SW 1271 (cell line): ENCODE measurements around the gene NTN1.
A peak's percentile ranks its signal among the peaks of the same experiment; 100 is the strongest.

Source experiments
- DNase-seq, 2 experiments: peaks; one replicate each; lab custom pipeline; 2025; lab: John Stamatoyannopoulos, UW

Gene NTN1

DNA sequence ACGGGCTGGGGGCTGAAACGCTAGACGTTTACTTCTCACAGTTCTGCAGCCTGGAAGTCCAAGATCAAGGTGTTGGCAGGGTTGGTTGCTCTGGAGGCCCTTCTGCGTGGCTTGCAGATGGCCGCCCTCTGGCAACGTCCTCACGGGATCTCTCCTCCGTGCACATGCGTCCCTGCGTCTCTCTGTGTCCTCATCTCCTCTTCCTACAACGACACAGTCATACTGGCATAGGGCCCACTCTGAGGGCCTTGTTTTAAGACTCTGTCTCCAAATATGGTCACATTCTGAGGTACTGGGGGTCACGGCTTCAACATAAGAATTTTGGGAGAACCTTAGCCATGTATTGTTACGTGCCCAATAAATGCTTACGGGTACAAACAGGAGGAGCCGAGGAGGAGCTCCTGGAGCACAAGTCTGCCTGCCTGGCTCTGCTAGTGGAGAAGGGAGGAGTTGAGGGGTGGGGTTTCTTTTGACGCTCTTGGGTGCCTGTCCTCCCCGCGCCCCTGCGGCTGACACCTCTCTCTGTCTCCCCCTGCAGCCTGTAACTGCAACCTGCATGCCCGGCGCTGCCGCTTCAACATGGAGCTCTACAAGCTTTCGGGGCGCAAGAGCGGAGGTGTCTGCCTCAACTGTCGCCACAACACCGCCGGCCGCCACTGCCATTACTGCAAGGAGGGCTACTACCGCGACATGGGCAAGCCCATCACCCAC lies 141.1 kb downstream of the NTN1 start:
- no peak for DNase-seq

DNA sequence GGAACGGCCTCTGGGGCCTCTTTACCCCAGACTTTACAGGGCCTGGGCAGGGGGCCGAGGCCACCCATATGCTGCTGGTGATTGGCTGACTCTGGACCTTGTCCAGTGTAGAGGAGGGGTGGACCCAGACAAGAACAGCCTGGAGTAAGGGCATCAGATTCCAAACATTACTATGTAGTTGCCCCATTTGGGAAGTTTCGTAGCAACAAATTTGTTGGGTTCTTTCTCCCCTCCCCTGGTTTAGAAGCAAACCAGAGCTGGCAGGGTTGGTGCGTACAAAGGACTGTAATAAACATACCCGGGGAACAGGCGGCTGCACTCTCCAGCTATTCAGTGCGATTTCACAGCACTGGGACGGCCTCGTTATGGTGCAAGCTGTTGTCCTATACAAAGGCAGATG lies 145.5 kb downstream of the NTN1 start:
- no peak for DNase-seq

DNA sequence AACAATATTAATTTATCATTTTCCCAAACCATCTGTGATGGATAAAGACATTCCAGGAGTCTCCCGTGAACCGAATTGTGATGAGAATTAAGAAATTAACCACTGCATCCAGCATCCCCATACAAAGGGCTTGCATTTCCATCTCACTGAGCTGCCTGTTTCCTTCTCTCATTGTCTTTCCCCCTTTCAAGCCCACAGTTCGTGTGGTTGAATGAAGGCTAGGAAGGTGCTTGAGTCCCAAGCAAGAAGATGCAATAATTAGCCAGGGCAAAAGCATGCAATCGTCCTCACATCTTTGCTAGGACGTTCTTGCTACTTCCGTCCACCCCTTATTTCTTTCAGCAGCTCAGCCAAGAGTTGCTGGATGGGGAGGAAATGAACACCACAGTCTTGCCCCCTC lies 146.1 kb downstream of the NTN1 start:
- no peak for DNase-seq

DNA sequence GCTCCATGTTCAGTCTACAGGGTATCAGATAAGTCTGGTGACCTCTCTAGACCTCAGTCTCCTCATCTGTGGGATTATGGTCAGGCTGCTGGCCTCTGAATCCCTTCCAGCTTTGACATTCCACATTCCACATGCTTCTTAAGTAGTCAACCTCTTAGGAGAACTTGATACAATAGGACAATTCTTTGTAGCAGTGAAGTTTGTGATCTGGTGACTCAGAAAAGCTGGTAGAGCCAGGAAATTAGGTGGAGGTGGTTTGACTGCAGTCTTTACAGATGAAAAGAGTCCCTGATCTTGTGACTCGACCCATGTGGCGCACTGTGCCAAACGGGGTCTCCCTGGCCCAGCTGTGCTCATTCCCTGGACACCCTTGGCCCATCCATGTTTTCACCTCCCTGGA lies 147.8 kb downstream of the NTN1 start:
- peak in 1 of 2 experiments; percentile 4 for DNase-seq

DNA sequence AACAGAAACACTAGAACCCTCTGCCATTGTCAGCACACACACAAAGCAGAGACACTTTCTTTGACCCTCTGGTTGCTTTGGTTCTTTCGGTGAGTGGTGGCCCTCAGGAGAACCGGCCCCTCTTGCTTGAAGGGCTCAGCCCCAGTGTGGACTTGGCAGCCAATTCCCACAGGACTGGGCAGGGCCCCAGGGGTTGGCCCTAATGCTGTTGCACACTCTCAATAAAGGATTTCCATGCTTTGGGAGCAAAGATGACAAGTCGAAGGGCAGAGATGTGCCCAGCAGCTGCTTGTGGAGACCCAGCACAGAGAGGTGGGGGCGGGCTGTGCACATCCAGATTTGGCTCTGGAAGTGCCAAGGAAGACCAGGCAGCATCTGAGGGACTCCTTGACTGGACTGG lies 149.0 kb downstream of the NTN1 start:
- DNase-seq: no peak

DNA sequence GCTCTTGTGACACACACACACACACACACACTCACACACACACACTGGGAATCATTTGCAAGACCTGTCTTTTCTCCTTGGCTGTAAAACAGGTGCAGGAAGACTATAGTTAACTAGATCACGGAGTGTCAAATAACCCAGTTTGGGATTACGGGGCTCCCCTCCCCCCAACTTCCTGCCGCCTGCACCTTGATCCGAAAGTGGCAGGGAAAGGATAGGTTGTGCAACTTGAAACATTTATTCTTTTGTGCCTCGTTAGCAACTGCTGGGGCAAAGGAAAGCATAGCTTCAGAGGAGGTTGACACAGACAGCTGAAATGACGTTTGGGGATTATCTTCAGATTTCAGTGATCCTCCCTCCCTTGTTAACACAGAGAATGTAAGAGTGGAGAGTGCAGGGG lies 149.5 kb downstream of the NTN1 start:
- DNase-seq: no peak

DNA sequence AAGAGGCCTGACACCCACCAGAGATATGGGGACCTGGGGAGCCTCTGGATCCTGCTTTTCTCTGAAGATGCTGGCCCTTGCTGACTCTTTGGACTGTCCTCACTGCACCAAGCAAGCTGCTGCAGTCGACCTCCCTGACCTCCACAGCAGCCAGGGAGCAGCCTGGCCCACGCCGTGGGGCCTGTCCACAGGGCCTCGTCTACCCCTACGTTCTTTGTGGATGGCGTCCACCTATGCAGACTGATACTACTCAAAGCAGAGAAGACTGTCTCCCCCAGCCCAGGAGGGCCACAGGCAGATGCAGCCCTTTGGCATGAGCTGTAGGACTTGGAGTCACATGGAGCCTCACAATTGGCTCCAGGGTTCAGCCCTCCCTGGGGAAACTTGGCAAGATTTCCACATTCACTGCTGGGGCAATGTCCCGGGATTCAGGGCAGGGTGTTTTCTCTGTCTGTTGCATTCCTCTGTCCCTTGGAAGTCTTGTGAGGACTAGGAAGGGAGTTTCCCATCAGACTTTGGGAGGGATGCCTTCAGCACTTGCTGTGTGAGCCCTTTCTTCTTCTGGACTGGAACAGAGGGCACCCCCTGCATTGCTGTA lies 152.2 kb downstream of the NTN1 start:
- no peak for DNase-seq

DNA sequence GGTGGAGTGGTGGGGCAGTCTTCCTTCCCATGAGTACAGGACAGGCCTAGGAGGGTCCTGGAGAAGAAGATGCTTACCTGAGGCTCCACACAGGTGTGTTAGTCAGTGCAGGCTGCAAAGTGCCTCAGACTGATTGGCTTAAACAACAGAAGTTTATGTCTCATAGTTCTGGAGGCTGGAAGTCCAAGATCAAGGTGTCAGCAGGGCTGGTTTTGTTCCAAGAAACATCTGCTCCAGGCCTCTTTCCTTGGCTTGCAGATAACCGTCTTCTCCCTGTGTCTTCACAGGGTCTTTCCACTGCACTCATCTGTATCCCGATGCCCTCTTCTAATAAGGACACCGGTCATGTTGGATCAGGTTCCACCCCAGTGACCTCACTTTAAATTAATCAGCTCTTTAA lies 153.0 kb downstream of the NTN1 start:
- DNase-seq: no peak

DNA sequence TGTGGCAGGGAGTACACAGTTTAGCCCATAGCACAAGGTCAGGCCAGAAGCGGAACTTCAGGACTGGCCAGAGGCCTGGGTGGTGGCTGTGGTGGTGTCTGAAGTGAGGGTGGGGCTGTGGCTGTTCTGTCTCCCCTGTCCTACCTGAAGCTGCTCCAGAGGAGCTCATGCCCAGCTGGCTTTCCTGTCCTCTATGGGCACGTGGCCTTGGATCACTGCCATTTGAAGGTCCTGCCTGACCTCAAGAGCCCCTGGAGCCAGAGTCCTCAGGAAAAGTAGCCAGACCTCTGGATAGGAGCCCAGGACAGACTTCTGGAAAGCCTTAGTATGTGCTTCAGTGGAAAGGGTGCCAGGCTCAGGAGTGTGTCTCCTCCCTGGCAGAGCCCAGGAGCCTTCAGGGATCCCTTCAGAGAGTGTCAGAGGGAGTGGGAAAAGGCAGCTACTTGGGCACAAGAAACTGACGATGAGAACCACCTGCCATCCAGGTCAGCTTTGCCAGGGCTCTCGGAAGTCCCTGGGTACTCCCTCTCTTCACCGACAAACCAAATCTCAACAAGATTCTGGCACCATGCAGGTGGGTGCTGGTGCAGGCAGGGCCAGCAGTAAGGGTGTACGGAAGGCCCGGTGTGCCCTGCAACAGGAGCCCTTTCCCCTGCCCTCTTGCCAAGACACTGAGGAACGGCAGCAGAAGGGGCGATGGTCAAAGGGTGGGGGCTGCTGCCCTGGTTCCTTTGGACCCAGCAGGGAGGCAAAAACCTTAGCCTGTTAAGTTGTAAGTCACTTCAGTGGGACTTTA lies 153.7 kb downstream of the NTN1 start:
- no peak for DNase-seq

DNA sequence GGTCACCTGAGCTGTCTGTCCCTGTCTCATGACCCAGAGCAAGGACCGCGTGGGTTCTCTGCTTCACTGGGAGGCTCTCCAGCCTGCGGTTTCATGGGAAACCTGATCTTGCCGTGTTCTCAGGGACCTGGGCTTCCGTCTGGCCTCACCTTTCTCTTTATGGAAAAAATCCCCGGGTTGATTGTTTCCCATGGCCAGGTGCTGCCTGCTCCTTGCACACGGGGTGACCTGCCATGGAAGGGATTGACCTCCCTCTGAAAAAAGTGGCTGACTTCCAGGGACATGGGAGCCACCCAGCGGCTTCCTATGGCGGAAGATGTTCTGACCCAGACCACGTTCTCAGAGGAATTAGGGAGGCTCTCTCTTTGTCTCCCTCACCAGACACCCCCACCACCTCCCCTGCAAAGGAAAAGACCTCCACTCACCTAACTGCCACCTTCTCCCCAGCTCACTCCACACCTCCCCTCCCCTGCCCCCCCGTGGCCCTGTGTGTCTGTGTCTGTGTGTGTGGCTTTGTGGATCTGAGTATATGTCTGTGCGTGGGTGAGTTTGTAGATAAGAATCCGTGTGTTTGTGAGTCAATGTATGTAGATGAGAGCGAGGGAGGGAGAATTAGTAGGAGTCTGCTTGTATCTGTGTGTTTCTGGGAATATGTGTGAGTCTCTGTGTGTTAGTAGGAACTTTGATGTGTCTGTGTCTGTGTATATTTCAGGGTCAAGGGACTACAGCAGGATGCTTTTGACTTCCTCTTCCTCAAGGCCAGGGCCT lies 154.6 kb downstream of the NTN1 start:
- no peak for DNase-seq

DNA sequence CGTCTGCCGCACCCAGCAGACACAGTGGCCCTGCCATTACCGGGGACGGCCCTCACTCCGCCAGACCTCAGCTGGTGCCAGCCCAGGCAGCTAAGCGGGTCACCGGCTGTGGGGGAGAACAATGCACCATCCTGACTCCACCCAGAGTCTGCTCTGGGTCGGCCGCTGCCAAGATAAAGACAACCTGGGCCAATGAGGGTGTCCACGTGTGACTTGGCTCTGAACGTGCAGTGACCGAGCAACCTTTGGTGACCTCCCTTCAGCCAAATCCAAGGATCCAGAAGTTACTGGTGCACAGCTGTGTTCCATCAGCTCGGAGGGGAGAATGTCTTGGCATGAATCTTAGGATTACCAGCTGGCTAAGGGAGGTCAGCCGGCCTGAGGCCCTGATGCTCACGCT lies 155.9 kb downstream of the NTN1 start:
- no peak for DNase-seq

DNA sequence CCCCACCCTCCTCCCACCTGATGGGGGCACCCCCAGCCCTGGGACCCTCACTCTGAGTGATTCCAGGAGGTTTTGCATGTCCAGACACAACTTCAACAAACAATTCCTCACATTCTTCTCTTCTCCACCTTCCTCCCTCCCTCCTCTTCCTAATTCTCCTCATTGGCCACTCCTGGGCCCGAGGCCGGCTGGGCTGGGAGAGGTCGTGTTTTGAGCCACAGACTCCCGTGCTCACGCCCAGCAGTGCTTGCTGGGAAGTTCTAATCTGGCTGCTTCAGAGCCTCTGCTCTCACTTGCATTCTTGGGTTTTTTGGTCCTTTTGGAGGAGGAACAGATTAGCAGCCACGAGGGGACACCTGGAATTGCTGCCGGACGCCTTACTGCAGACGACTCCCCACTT lies 157.0 kb downstream of the NTN1 start:
- no peak for DNase-seq

DNA sequence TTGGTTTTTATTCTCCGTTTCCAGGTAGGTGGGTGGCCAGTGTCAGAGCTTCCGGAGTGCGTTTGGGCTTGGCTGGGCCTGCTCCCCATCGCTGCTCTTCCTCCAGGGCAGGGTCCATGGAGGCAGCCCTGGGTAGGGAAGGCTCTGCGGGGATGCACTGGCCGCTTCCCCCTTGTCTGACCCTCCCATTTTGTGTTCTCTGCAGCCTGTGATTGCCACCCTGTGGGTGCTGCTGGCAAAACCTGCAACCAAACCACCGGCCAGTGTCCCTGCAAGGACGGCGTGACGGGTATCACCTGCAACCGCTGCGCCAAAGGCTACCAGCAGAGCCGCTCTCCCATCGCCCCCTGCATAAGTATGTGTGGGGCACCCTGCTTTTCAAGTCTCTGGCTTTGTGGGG lies 158.3 kb downstream of the NTN1 start:
- DNase-seq: no peak

DNA sequence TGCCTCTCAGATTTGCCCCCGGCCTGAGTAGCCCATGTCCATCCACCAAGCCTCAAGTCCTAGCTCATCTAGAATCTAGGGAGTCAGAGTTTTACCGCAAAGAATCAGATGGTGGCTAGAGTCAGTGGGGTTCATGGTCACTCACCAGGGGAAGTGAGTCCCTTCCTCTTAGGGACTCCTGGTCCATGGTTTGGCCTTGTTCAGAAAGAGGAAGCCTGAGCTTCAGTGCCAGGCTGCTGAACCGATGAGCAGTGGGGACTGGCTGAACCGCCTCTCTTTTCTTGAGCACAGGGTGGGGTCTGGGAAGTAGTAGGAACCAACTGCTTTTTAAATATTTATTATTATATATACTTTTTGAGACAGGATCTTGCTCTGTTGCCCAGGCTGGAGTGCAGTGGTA lies 160.3 kb downstream of the NTN1 start:
- no peak for DNase-seq

DNA sequence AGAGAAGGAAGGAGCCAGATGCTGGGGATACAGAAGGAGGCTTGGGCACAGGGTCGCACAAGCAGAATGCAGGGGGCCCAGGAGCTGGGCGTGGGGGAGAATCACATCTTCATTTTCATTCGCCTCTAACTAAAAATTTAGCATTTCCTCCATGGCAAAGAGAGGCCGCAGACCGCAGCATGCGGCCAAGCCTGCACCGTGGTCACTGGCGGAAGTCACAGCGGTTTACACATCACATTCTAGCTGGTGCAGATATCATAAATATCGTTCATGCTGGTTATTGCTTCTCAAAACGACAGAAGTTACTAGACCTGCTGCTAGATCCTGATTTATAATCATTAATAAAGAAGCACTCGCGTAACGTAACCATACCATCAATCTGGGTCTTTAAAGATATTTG lies 162.0 kb downstream of the NTN1 start:
- DNase-seq: no peak

DNA sequence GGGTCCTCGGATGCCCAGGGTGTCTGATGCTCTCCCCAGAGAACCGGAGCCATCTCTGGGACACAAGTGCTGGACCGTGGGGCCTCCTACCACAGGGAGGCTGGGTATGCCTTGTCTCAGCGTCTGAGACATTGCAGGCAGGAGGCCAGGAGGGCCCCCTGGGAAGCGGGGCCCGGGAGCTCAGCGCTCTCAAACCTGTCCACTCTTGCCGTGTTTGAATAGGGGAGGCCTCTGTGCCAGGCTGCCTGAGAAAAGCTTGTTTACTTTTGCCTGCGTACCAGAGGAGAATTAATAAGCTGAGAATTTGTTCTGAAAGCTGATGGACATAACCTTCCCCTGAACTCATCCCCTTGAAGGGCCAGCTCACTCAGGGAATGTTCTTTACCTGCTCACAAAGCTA lies 163.8 kb downstream of the NTN1 start:
- DNase-seq: no peak

DNA sequence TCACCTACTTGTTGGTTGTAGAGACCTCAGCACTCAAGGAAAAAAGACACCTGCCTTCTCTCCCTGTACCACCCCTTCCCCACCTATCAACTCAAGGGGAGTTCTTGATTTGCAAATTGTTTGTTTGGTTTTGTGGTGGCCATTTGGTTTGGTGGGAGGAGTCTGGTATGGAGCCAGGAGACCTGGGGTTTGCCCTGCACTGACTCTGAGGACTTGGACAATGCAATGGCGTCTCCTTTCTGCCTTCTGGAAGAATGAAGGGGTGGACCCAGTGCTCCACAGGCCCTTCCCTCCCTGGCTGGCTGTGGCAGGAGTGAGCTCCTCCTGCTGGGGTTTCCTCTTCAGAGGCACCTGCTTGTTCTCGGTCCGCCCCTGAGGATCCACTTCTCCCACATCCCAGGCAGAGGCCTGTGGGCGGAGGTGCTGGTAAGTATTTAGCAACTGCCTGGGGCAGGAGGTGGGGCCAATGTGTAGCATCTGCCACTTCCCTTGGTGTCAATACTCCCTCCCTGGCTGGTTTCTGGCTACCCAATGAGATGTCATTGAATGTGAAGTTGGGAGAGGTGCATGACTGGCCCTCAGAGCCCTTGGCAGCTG lies 164.5 kb downstream of the NTN1 start:
- no peak for DNase-seq

DNA sequence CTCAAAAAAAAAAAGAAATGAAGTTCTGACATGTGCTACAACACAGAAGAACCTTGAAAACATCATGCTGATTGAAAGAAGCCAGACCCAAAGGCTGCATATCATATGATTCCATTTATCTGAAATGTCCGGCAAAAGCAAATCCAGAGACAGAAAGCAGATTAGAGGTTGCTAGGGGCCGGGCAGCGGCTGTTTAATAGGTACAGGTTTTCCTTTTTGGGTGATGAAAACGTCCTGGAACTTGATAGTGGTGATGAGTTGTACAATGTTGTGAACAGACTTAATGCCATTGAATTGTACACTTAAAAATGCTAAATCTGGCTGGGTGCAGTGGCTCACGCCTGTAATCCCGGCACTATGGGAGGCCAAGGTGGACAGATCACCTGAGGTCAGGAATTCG lies 166.5 kb downstream of the NTN1 start:
- DNase-seq: no peak

DNA sequence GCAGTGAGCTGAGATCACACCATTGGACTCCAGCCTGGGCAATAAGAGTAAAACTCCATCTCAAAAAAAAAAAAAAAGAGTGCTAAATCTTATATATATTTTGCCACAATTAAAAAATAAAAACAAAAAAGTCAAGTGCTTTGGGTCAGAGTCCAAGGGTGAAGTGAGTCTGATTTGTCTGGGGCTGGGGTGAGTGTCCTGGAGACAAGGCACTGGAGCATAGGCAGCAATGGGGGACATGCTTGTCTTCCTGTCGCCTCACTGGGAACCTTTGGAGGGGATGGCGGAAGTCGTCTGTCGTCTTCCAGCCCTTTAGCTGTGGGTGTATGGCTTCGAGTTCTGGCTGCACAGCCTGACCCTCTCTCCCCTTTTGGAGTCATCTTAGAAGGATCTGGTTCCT lies 167.1 kb downstream of the NTN1 start:
- DNase-seq: no peak

DNA sequence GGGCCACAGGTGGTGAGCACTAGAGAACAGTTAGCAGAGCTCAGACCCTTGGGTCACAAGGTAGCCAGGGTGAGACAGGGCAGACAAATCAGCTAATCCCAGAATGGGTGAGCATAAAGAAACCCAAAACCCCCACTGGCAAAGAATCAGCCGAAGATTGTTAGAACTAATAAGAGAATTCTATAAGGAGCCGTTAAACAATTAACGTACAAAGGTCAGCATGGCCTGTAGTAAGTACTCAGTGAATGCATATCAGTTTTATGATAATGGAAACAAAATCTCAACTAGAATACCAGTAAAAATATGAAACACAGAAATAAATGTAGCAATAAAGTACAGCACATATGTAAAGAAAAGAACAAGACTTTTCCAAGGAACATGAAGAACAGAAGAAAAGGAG lies 168.6 kb downstream of the NTN1 start:
- DNase-seq: no peak

DNA sequence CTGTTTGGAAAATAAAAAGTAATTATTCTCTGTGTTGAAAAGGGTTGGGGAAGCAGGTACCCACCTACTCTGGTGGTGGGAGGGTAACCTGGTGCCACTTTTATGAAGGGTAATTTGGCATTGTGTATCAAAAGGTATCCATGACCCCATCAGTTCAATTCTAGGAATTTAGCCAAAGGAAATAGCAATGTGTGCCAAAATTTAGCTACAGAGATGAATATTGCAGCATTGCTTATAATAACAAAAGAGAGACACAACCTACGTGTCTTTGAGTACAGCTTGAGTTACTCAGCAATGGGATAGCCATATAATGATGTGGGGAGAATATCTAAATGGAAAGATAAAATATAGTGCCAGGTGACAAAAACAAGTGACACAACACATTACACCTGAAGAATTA lies 170.7 kb downstream of the NTN1 start:
- no peak for DNase-seq

DNA sequence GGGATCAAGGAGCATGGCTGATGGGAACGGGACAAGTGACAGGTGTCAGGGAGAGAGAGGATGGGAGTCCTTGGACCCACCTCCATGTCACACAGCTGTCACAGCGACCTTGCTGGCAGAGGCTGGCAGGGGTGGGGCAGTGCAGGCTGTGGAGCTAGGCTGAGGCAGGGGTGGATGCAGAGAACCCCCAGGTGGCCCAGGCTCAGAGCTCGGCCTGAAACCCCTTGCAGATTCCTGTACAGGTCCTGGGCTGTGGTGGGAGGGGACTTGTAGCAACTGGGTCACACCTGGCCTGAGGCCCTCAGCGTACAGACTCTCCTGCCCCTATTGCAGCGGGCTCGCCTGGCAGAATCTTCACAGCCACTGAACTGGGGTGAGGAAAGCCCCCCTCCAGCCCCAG lies 174.1 kb downstream of the NTN1 start:
- no peak for DNase-seq
